ENCODE results near the gene RBBP7.

GRCh38 chrX:16797358-16797757 is 72.8 kb downstream of the RBBP7 start:
- TF ChIP-seq CTCF (IDR thresholded peaks at IDR 0.05; ENCODE audit: extremely low read depth in 1 of 2, insufficient read depth in 1 of 2, low read depth in 1 of 2, low read length in 2 of 2) (no peak), POLR2AphosphoS5 (IDR thresholded peaks at IDR 0.05; ENCODE audit: insufficient read depth, low read depth, low read length) (no peak), MYC (IDR thresholded peaks at IDR 0.05; ENCODE audit: low read depth, low read length) (no peak), MAX (IDR thresholded peaks at IDR 0.05; ENCODE audit: insufficient read depth, insufficient read length) (no peak), JUN (IDR thresholded peaks at IDR 0.05; ENCODE audit: borderline replicate concordance, insufficient read depth, insufficient read length, low read depth) (no peak), FOS (IDR thresholded peaks at IDR 0.05; ENCODE audit: borderline replicate concordance, insufficient read depth, low read length) (no peak)

Data from endothelial cell of umbilical vein (primary cell).